ENCODE results near the gene MFSD6. TPM values are rescaled to one million over a fixed set of nuclear protein-coding genes. Genes with fewer than 3 reads are reported as not detected.
"Not testable (repeated sequence)": the region's sequence is repeated elsewhere in the genome, so short reads cannot be mapped to it uniquely, and the experiment has no call there.

The MFSD6 gene
- total RNA-seq (2014; rRNA removed) (20.9 and 23.0 TPM in 2 replicates), Bru-seq, nascent RNA (percentile 59 among the genes with signal in this experiment), BruChase-seq, experiment 1, labeled RNA remaining after a 6-hour chase (percentile 53 among the genes with signal in this experiment), BruChase-seq, experiment 2, labeled RNA remaining after a 2-hour chase (percentile 49 among the genes with signal in this experiment)
- long read RNA-seq, full-length matches to known transcripts, result 21 of 86 reads
- long read RNA-seq, partial matches to known transcripts, result 8 of 86 reads
- long read RNA-seq, other reads (novel, unspliced or antisense), result 57 of 86 reads

DNA sequence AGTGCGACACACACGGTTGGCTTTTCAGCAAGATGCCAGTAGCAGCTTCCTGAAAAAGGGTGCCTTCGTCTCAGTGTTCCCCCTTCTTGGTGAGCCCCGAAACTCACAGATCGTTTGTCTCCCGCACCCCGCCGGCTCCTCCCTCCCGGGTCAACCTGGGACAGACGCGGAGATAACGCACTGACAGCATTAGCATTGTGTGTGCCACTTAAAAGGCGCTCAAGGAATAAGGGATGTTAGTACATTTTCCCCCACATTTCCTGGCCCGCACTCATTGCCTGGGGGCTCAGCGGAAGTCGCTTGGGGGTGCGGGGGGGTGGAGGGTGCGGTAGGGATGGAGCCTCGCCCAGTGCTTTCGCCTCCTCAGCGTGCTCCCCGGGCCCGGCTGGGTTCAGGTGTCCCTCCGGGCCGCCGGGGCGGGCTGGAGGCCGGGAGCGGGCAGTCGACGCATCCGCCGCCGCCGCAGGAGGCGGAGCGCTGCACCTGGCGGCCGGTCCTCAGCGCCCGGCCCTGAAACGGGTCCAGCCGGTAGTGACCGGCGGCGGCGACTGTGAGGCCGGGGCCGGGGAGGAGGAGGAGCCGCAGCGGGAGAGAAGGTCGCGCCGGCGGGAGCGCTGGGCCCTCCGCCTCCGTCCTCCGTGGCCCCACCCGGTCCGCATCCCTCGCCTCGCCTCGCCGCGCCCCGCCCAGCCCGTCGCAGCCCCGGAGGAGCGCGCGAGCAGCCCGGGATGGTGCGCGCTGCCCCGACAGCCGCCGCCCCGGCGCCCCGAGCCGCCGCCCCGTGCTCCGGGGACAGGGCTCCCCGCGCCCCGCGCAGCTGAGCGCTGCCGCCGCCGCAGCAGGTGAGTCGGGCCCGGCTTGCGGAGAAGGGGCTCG is at the start of gene MFSD6:
TSS of gene MFSD6 (plus strand) at position 694 of the 876 bp plus-strand sequence. CDS start 27,675 bp downstream, outside the sequence.
- no peaks in the 10 kb centered on the region for H3K9me2 ChIP-seq (replicated peaks; ENCODE audit: low read length)
- no peaks in the 10 kb centered on the region for H3F3A ChIP-seq (ENCODE audit: low read length, unreplicated experiment)
- DNase-seq, result peak; percentile 61
- H3K4me1 ChIP-seq (ENCODE audit: insufficient read depth, low read length), result peaks cover 20% of the 10 kb centered on the region
- H3K9ac ChIP-seq (ENCODE audit: low read length), result peak within 1 kb of the TSS; percentile 72
- H3K27me3 ChIP-seq (ENCODE audit: low read length), result no peaks in the 10 kb centered on the region
- no peaks in the 10 kb centered on the region for H3K79me2 ChIP-seq (ENCODE audit: low read length)
- intact Hi-C loops (cut with micrococcal nuclease), result loop anchor here (5.0 kb wide), 1 partner anchor 59 kb away; no protein-coding TSS in a partner anchor
- no peaks in the 10 kb centered on the region for H3K9me3 ChIP-seq (ENCODE audit: low read length)
- no peaks in the 10 kb centered on the region for H4K20me1 ChIP-seq (ENCODE audit: low read length)
- ChIA-PET CTCF (interaction anchor here (0.6 kb wide), 1 partner anchor 21 kb away, joined by 3 read pairs; no protein-coding TSS in a partner anchor), POLR2A (ENCODE audit: unreplicated experiment) (no interaction called here)
- no TSS peak for BruUV-seq (replicated peaks)
- H3K4me3 ChIP-seq (ENCODE audit: low read length), result peak within 1 kb of the TSS; percentile 96
- 0 out of 2 replicates have a peak within 1 kb of the TSS, but pooled peaks have one; percentile 7 for H3K27ac ChIP-seq (ENCODE audit: low read length)
- peak; percentile 76 for ATAC-seq
- no peaks in the 10 kb centered on the region for H3K36me3 ChIP-seq (ENCODE audit: low read depth, low read length)
- peak within 1 kb of the TSS; percentile 98 for H2AFZ ChIP-seq (ENCODE audit: low read length)
- H3K4me2 ChIP-seq (ENCODE audit: low read length), result peak within 1 kb of the TSS; percentile 96
- TF ChIP-seq EZH2phosphoT487 (IDR thresholded peaks at IDR 0.05; ENCODE audit: borderline replicate concordance, low read length) (no peak), CTCF (conservative IDR thresholded peaks at IDR 0.05; ENCODE audit: low read depth, low read length) (no peak)

DNA sequence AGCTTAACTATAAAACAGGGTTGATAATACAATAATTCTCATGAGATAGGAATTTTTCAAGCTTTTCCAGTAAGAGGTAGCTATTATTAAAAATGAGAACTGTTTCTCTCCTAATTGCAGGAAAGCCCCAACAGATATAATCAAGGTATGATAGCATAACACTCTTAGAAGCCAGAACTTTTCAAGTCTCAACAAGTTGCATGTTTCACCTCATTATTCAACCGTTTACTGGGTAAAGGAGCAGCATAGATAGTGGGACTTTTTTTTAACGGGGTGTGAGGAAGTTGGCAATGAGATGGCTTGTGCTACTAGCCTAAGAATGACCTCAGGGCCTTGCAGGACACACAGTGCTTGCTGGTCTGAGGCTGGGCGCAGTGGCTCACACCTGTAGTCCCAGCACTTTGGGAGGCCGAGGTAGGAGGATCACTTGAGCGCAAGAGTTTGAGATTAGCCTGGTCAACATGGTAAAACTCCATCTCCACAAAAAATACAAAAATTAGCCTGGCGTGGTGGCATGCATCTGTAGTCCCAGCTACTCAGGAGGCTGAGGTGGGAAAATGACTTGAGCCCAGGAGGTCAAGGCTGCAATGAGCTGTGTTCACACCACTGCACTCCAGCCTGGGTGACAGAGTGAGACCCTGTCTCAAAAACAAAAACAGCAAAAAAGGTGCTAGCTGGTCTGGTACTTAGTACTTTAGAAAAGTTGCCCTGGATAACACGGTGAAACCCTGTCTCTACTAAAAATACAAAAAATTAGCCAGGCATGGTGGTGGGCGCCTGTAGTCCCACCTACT is 49.3 kb upstream of the MFSD6 start:
- intact Hi-C loops (cut with micrococcal nuclease); H3K27me3 ChIP-seq (ENCODE audit: low read length); H3K27ac ChIP-seq (ENCODE audit: low read length); H3K9me3 ChIP-seq (ENCODE audit: low read length); ATAC-seq; H4K20me1 ChIP-seq (ENCODE audit: low read length); CTCF ChIA-PET; H3K9ac ChIP-seq (ENCODE audit: low read length); H3K79me2 ChIP-seq (ENCODE audit: low read length); BruUV-seq (replicated peaks); H2AFZ ChIP-seq (ENCODE audit: low read length); H3K9me2 ChIP-seq (replicated peaks; ENCODE audit: low read length); H3K4me1 ChIP-seq (ENCODE audit: insufficient read depth, low read length); H3K4me2 ChIP-seq (ENCODE audit: low read length); POLR2A ChIA-PET (ENCODE audit: unreplicated experiment); DNase-seq; H3K36me3 ChIP-seq (ENCODE audit: low read depth, low read length); H3K4me3 ChIP-seq (ENCODE audit: low read length); H3F3A ChIP-seq (ENCODE audit: low read length, unreplicated experiment): not testable (repeated sequence)

- H3K79me2 ChIP-seq (ENCODE audit: low read length), result no peaks in the 10 kb centered on the region
- no TSS peak for BruUV-seq (replicated peaks)
- H3K27ac ChIP-seq (ENCODE audit: low read length), result no peak overlapping the region
- no peak overlapping the region for H2AFZ ChIP-seq (ENCODE audit: low read length)
- intact Hi-C loops (cut with micrococcal nuclease), result no loop called here
- no peak for ATAC-seq
- no peaks in the 10 kb centered on the region for H3K9me2 ChIP-seq (replicated peaks; ENCODE audit: low read length)
- DNase-seq, result no peak
- H3K4me2 ChIP-seq (ENCODE audit: low read length), result no peak overlapping the region
- ChIA-PET POLR2A (ENCODE audit: unreplicated experiment) (no interaction called here), CTCF (no interaction called here)
- H3K27me3 ChIP-seq (ENCODE audit: low read length), result no peaks in the 10 kb centered on the region
- no peaks in the 10 kb centered on the region for H3K4me1 ChIP-seq (ENCODE audit: insufficient read depth, low read length)
- TF ChIP-seq EZH2 (IDR thresholded peaks at IDR 0.05; ENCODE audit: low read length, unreplicated experiment), result no peak
- H3F3A ChIP-seq (ENCODE audit: low read length, unreplicated experiment), result no peaks in the 10 kb centered on the region
- no peaks in the 10 kb centered on the region for H4K20me1 ChIP-seq (ENCODE audit: low read length)
- no peak overlapping the region for H3K4me3 ChIP-seq (ENCODE audit: low read length)
- no peaks in the 10 kb centered on the region for H3K9me3 ChIP-seq (ENCODE audit: low read length)
- no peaks in the 10 kb centered on the region for H3K36me3 ChIP-seq (ENCODE audit: low read depth, low read length)
- no peak overlapping the region for H3K9ac ChIP-seq (ENCODE audit: low read length)
Observed at GRCh38 chr2:190360561-190360960, 47.6 kb upstream of the MFSD6 start.

Data from PC-3 (cell line).